Mesodermal cell (in vitro differentiated cells): ENCODE results near the gene QSER1.

ENCODE experiments used
- H3K27ac ChIP-seq: 2 replicates; pipeline ENCODE4 v1.7.0; 2013; ENCODE audit warnings: mild to moderate bottlenecking, low read depth, low read length, moderate library complexity; ENCODE audit not compliant: severe bottlenecking
- H3K36me3 ChIP-seq: 2 replicates; pipeline ENCODE4 v1.7.1; 2013; ENCODE audit warnings: mild to moderate bottlenecking, low read length, moderate library complexity; ENCODE audit not compliant: control insufficient read depth, insufficient read depth
- H3K4me1 ChIP-seq: one replicate; pipeline ENCODE4 v1.7.1; 2013; ENCODE audit warnings: mild to moderate bottlenecking, low read length; ENCODE audit not compliant: insufficient read depth, control insufficient read depth, poor library complexity, severe bottlenecking
- H3K4me3 ChIP-seq: 2 replicates; pipeline ENCODE4 v1.7.0; 2013; ENCODE audit warnings: low read length, control low read depth, mild to moderate bottlenecking; ENCODE audit not compliant: insufficient read depth, poor library complexity, severe bottlenecking; ENCODE audit errors: extremely low read depth
- H3K9me3 ChIP-seq: 2 replicates; pipeline ENCODE4 v1.7.1; 2013; ENCODE audit warnings: mild to moderate bottlenecking, low read length, moderate library complexity; ENCODE audit not compliant: control insufficient read depth
- WGBS, 2 experiments: methylation state at CpG; one replicate each; pipeline ENCODE4 v1.1.5; 2013; ENCODE audit warnings: missing lambda C conversion rate in 2 of 2; ENCODE audit not compliant: insufficient coverage in 2 of 2; 5-methylcytosine and 5-hydroxymethylcytosine counted together

The QSER1 gene

DNA sequence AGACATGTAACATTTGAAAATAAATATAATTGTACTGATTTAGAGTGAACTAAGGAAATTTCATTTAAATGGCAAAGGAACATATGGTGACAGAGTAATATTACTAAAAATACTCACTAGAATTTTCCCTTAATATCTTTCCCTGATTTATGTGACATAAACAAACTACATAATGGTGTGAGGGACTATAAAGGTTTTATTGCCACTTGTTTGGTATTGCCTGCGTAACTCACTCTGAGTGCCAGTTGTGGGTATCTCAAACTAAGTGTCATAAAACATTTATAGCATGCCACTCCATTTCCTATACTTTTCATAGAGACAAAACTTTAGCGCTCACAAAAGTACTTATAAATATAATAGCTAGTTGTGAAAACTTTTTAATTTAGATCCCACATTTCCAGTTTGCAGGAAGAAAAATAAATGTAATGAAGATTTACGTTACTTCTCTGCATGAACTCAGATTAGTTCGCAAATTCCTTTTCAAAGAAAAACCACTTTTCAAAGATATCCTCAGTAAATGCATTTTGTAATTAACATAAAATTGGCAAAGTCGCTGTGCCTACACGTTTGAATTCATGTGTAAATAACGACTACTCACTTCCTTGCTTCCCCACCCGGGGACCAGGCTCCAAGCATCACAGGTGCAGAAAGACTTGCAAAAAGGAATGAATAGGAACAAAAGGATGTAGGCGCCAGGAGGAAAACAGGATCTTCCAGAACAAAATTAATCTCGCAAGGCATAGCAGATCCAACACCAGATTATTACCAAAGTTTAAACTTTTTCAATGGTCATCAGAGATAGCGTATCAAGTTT is 1.6 kb upstream of the QSER1 start:
- H3K9me3 ChIP-seq, result no peaks in the 10 kb centered on the region
- WGBS, 2 experiments, result 21 to 60% methylated on average over 1 to 2 of the region's 11 CpGs
- no peak overlapping the region for H3K27ac ChIP-seq
- H3K4me1 ChIP-seq, result peaks cover 4% of the 10 kb centered on the region
- peak overlapping the region; percentile 90 for H3K4me3 ChIP-seq
- H3K36me3 ChIP-seq, result peaks cover 3% of the 10 kb centered on the region

GRCh38 chr11:32891657-32892354 is 805 bp upstream of the QSER1 start:
- H3K4me1 ChIP-seq, result peaks cover 4% of the 10 kb centered on the region
- peaks cover 4% of the 10 kb centered on the region for H3K36me3 ChIP-seq
- 0 to 11% methylated on average over 2 to 3 of the region's 10 CpGs for WGBS, 2 experiments
- no peaks in the 10 kb centered on the region for H3K9me3 ChIP-seq
- peak overlapping the region; percentile 90 for H3K4me3 ChIP-seq
- H3K27ac ChIP-seq, result peak overlapping the region; percentile 88

- H3K9me3 ChIP-seq, result no peaks in the 10 kb centered on the region
- 0% methylated on average over 15 of the region's 32 CpGs; no CpG with 5 or more reads in 1 of the 2 experiments for WGBS, 2 experiments
- peaks cover 6% of the 10 kb centered on the region for H3K36me3 ChIP-seq
- H3K4me1 ChIP-seq, result peaks cover 4% of the 10 kb centered on the region
- peak overlapping the region; percentile 90 for H3K4me3 ChIP-seq
- H3K27ac ChIP-seq, result peak overlapping the region; percentile 88
Observed at GRCh38 chr11:32893093-32893342, 407 bp downstream of the QSER1 start.

DNA sequence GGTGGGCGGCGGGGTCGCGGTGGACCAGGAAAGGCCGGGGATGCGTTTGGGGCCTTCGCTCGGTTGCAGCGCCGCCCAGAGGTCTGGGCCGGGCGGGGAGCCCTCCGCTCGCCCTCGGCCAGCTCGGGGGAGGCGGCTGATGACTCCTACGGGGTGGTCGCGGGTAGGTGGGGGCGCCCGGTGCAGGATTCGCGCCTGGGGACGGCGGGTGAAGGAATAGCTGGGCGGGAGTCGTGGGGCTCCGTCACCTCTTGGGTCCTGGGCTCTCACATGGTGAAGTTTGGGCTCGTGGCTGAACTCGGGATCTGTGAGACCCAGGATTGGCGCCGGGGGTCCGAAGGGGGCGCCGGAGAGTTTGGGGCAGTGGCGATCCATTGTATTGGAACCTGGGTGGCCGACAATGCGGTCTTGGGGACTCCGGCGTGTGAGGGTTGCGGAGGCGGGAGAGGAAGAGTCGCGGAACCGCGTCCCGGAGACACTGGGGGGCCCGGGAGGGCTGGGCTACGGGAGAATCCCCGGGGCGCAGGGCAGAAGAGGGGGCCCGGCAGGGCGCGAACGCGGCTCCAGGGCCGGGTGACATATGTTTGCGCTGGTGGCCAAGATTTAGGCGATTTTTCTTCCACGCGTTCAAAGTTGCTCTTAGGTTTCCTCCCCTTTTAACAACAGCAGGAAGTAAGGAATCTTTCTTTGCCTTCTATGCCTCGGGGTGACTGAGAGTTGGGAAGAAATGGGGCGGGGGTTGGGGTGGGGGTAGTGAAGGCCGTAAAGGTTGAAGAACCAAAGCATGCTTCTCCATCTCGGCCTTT is 935 bp downstream of the QSER1 start:
- Histone ChIP-seq H3K4me1 (peaks cover 4% of the 10 kb centered on the region), H3K27ac (peak overlapping the region; percentile 83), H3K4me3 (peak overlapping the region; percentile 90), H3K36me3 (peaks cover 11% of the 10 kb centered on the region), H3K9me3 (no peaks in the 10 kb centered on the region)
- 0 to 1% methylated on average over 39 to 48 of the region's 66 CpGs for WGBS, 2 experiments

GRCh38 chr11:32894149-32894827 is 1.7 kb downstream of the QSER1 start:
- Histone ChIP-seq H3K4me1 (peaks cover 4% of the 10 kb centered on the region), H3K27ac (peak overlapping the region; percentile 83), H3K36me3 (peaks cover 18% of the 10 kb centered on the region), H3K9me3 (no peaks in the 10 kb centered on the region), H3K4me3 (peak overlapping the region; percentile 90)
- WGBS, 2 experiments, result 0% methylated on average over 8 to 9 of the region's 14 CpGs

- Histone ChIP-seq H3K27ac (peak overlapping the region; percentile 83), H3K36me3 (peaks cover 25% of the 10 kb centered on the region), H3K4me3 (peak overlapping the region; percentile 90), H3K4me1 (peaks cover 4% of the 10 kb centered on the region), H3K9me3 (no peaks in the 10 kb centered on the region)
- WGBS, 2 experiments, result 13% methylated on average over 1 of the region's 3 CpGs; no CpG with 5 or more reads in 1 of the 2 experiments
Observed at GRCh38 chr11:32894921-32895320, 2.3 kb downstream of the QSER1 start.

DNA sequence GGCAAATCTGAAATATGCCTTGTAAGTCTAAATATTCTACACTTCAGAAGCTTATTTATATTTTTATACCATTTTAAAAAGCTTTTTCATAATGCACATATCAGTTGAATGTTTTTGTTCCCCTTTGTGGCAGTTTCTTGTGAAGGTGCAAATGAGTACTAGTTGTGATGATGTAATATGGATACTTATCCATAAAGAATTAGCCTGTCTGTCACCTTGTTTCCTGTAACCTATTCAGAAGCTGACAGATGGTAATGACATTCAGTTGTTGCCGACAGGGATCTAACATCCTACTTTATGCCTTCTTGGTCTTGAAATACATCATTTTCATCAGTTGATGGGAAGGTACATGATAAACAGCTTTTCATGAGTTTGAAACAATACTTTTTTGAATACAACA is 2.9 kb downstream of the QSER1 start:
- Histone ChIP-seq H3K9me3 (no peaks in the 10 kb centered on the region), H3K4me1 (peaks cover 4% of the 10 kb centered on the region), H3K36me3 (peaks cover 30% of the 10 kb centered on the region), H3K27ac (no peak overlapping the region), H3K4me3 (peak overlapping the region; percentile 90)
- WGBS, 2 experiments, result no CpG with 5 or more reads among the region's 1 CpG

DNA sequence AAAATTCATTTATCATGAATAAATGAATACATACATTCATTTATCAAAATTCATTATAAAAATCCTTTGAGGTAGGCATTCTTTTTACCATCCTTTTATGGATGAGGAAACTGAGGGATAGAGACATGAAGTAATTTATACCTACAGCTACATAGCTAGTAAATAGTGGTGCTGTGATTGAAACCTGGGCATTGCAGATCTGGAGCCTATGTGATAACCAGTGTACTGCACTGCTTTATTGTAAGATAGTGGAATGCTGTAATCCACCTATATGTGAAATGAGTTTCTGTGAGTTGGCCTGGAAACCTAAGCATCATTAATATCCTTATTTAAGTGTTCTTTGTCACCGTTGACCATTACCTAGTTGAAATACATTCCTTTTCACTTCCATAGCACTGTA is 4.5 kb downstream of the QSER1 start:
- WGBS, 2 experiments, result 100% methylated on average over 1 of the region's 1 CpG
- H3K4me3 ChIP-seq, result no peak overlapping the region
- no peak overlapping the region for H3K27ac ChIP-seq
- H3K36me3 ChIP-seq, result peaks cover 44% of the 10 kb centered on the region
- peaks cover 4% of the 10 kb centered on the region for H3K4me1 ChIP-seq
- H3K9me3 ChIP-seq, result no peaks in the 10 kb centered on the region

DNA sequence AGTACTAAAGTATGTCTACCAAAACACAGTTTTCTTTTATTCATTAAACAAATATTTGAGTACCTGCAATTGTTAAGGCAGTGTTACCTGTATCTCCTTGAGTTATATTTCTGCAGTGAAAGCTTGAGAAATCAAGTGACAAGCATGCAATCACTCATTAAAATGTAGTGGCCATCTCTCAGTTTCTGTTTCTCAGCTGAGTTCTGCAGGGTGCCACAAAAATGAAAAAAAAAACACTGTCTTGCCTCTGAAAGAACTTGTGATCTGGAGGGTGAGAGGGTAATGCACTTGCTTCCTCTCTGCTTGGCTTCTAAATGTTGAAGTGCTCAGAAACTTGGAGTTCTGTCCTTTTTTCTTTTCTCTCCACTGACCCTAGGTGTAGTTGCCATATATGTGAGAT is 6.8 kb downstream of the QSER1 start:
- no peak overlapping the region for H3K27ac ChIP-seq
- peaks cover 49% of the 10 kb centered on the region for H3K36me3 ChIP-seq
- H3K4me1 ChIP-seq, result peaks cover 10% of the 10 kb centered on the region
- H3K4me3 ChIP-seq, result no peak overlapping the region
- H3K9me3 ChIP-seq, result no peaks in the 10 kb centered on the region

DNA sequence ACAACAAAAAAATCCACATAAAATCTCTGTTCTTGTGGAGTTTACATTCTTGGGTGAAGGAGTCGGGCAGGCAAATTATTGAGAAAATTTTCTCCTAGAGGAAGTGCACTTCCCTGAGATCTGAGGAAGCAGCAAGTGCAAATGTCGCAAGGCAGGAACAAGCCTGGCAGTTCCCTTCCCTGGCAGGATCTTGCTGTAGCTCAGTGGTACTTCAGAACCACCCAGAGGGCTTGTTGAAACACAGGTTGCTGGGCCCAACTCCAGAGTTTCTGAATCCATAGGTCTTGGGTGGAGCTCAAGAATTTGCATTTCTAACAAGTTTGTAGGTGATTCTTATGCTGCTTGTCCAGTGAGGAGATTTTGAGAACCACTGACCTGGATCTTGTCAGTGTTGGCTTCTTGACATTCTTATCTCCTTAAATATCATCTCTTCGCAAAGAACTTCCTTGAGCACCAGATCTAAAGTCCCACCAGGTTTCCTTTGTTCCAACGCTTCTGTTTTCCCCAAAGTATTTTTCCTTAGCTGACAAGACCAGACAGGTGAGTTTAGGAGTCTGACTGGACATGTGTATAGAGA is 9.6 kb downstream of the QSER1 start:
- WGBS, 2 experiments, result 89 to 93% methylated on average over 2 to 3 of the region's 4 CpGs
- H3K27ac ChIP-seq, result no peak overlapping the region
- H3K4me3 ChIP-seq, result no peak overlapping the region
- peaks cover 54% of the 10 kb centered on the region for H3K36me3 ChIP-seq
- H3K9me3 ChIP-seq, result no peaks in the 10 kb centered on the region
- H3K4me1 ChIP-seq, result peaks cover 8% of the 10 kb centered on the region
